ENCODE data around the gene SELENOW. TPM values are rescaled to one million over a fixed set of nuclear protein-coding genes. Genes with fewer than 3 reads are reported as not detected.

The SELENOW gene
- total and polyA plus RNA-seq, 2 of the 8 experiments (the other 6 are each of a cell fraction or from before 2014, with no cell fraction given): 371 to 588 TPM

- TF ChIP-seq JUND (IDR thresholded peaks at IDR 0.05; ENCODE audit: low read length): peak; percentile 93
- TF ChIP-seq E2F6 (IDR thresholded peaks at IDR 0.05): no peak
- TF ChIP-seq NRF1 (IDR thresholded peaks at IDR 0.05; ENCODE audit: low read depth, low read length): no peak
- TF ChIP-seq TAF7 (optimal IDR thresholded peaks at IDR 0.05; ENCODE audit: borderline replicate concordance, low read depth, low read length): peak; percentile 92
- no peak for TF ChIP-seq CTCF (IDR thresholded peaks at IDR 0.05; ENCODE audit: control extremely low read depth in 1 of 3, insufficient read depth in 1 of 3, low read depth in 1 of 3, low read length in 3 of 3)
- TF ChIP-seq, protein P1, sequence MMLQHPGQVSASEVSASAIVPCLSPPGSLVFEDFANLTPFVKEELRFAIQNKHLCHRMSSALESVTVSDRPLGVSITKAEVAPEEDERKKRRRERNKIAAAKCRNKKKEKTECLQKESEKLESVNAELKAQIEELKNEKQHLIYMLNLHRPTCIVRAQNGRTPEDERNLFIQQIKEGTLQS (IDR thresholded peaks at IDR 0.05; ENCODE audit: insufficient read depth, low read depth, low read length): no peak
- TF ChIP-seq TEAD4 (IDR thresholded peaks at IDR 0.05; ENCODE audit: low read depth, low read length): 0 out of 2 replicates have a peak, but pooled peaks have one; percentile 40
- peak; percentile 87 to 90 for TF ChIP-seq POLR2A (IDR thresholded peaks at IDR 0.05; ENCODE audit: control extremely low read depth in 1 of 2, low read depth in 2 of 2, low read length in 2 of 2)
- TF ChIP-seq TCF12 (IDR thresholded peaks at IDR 0.05; ENCODE audit: low read depth, low read length): no peak
- TF ChIP-seq RAD21 (IDR thresholded peaks at IDR 0.05 in 1 of 2, conservative IDR thresholded peaks at IDR 0.05 in 1 of 2; ENCODE audit: low read depth in 2 of 2, low read length in 2 of 2): no peak
- TF ChIP-seq SIRT6 (IDR thresholded peaks at IDR 0.05; ENCODE audit: low read length): no peak
- no peak for TF ChIP-seq ZNF274 (IDR thresholded peaks at IDR 0.05; ENCODE audit: borderline replicate concordance, extremely low read depth, low read length)
- TF ChIP-seq POLR2AphosphoS5 (IDR thresholded peaks at IDR 0.05; ENCODE audit: low read depth, low read length): peak; percentile 95
- TF ChIP-seq SRF (IDR thresholded peaks at IDR 0.05; ENCODE audit: low read depth, low read length): no peak
- TF ChIP-seq CEBPB (IDR thresholded peaks at IDR 0.05; ENCODE audit: low read depth, low read length): no peak
- TF ChIP-seq RFX5 (IDR thresholded peaks at IDR 0.05; ENCODE audit: borderline replicate concordance, low read depth, low read length): no peak
- TF ChIP-seq RBBP5 (IDR thresholded peaks at IDR 0.05; ENCODE audit: borderline replicate concordance, low read depth, low read length): no peak
- TF ChIP-seq SP1 (IDR thresholded peaks at IDR 0.05; ENCODE audit: low read depth, low read length): peak; percentile 78
- no peak for TF ChIP-seq KDM5A (IDR thresholded peaks at IDR 0.05; ENCODE audit: low read length)
- no peak for TF ChIP-seq FOSL1 (IDR thresholded peaks at IDR 0.05; ENCODE audit: insufficient read depth, low read depth, low read length)
- no peak for TF ChIP-seq SUZ12 (IDR thresholded peaks at IDR 0.05; ENCODE audit: low read length)
These were observed at the start of gene SELENOW (continued) for GRCh38 chr19:47778049-47778953.

All from H1 (cell line).